Stimulated activated CD8-positive, alpha-beta memory T cell treated with anti-CD3 and anti-CD28 coated beads, Interleukin-7, amount 100 ng/mL, for 1 hour (primary cell): ENCODE results near the gene MAMDC4.
"Not testable (repeated sequence)": the region's sequence is repeated elsewhere in the genome, so short reads cannot be mapped to it uniquely, and the experiment has no call there.

Experiments
- DNase-seq, 2 donors: peaks; one replicate each; pipeline ENCODE4 v3.0.0-alpha.2; 2020; ENCODE audit warnings: low read depth in 2 of 2

Gene MAMDC4

DNA sequence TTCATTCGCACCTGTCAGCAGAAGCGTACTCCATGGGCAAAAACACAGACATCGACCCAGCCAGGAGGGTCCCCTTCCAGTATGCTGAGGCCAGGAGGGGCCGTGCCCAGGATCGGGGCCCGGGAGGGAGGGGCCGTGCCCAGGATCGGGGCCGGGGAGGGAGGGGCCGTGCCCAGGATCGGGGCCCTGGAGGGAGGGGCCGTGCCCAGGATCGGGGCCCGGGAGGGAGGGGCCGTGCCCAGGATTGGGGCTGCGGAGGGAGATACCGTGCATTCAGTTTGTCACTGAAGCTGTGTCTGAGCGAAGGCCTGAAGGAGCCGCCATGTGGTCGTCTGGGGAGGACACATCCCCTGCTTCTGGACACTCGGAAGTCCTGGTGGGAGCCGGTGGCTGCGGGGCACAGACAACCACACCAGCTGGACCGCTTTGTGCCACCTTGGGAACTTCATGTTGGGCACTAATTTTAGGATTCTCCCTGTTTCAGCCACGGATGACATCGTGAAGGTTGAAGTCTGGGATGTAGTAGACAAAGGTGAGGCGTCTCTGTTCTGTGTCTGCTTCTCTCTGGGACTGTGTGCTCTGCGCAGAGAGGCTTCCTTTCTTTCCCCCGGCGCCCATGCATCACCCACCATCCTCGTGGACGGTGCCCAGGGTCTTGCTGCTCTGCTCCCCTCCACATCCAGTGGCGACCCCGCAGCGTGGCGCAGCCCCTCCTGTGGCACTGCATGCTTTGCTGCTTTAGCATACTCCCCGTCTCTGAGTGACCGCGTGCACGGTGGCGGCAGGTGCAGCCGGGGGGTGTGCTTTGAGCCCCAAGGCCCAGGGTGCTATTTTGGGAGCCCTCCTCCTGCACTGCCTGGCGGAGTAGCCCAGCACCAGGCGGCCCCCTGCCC lies 26.6 kb upstream of the MAMDC4 start:
- DNase-seq, result no peak

GRCh38 chr9:136826188-136826541 lies 26.0 kb upstream of the MAMDC4 start:
- DNase-seq, result no peak

- DNase-seq, result no peak
Measured at GRCh38 chr9:136826703-136827582, 25.2 kb upstream of the MAMDC4 start.

GRCh38 chr9:136827794-136828473 lies 24.2 kb upstream of the MAMDC4 start:
- DNase-seq, result no peak

GRCh38 chr9:136828474-136829140 lies 23.5 kb upstream of the MAMDC4 start:
- no peak for DNase-seq

DNA sequence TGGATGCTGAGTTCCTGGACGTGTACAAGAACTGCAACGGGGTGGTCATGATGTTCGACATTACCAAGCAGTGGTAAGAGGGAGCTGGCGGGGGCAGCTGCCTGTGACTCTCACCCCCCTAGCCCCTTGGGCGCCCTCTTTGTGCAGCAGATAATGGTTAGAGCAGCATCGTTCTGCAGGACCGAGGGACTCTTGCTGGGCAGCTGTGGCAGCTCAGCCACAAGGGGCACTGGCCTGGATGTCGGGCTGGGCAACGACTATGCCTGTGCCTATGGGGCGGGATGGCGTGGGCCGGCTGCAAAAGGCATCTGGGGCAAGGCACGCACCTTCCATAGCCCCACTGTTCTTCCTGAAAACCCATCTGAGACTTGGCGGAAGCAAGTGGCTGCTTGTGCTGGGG lies 22.7 kb upstream of the MAMDC4 start:
- no peak for DNase-seq

DNA sequence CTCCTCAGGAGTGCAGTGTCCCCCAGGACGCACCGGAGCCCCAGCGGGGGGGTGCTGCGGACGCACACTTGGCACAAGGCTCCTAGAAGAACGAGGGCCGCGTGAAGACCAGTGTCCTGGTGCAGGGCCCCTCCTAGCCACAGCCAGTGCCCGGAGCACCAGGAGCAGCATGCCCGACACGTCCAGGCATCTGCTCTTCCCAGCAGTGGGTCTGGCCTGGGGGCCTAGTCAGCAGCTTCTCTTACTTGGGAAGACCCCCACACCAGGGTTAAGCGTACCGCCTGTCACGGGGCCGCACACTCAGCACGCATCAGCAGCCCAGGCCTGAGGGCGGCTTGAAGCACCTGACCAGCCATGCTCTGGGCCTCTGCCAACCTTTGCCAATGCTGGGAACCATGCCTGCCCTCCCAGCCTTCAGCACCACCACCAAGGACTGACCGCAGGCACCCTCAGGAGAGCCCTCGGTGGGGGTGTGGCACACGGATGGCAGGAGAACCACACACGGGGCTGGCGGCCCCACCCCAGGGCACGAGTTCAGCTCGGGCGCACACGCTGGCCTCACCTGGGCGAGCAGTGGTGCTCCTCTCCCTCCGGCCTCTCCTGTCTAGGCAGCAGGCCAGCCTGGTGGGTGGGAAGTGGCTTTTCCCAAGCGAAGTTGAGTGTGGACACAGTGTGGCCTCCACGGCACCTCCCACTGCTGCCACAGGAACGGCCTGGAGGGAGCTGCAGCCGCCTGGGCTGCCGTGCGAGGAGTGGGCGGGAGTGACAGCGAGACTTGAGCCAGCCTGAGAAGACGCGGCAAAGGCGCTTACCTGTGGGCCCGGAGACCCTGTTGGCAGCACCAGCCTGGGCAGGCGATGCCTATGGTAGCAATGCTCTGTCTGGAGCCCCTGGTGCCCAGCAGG lies 21.9 kb upstream of the MAMDC4 start:
- DNase-seq, result no peak

DNA sequence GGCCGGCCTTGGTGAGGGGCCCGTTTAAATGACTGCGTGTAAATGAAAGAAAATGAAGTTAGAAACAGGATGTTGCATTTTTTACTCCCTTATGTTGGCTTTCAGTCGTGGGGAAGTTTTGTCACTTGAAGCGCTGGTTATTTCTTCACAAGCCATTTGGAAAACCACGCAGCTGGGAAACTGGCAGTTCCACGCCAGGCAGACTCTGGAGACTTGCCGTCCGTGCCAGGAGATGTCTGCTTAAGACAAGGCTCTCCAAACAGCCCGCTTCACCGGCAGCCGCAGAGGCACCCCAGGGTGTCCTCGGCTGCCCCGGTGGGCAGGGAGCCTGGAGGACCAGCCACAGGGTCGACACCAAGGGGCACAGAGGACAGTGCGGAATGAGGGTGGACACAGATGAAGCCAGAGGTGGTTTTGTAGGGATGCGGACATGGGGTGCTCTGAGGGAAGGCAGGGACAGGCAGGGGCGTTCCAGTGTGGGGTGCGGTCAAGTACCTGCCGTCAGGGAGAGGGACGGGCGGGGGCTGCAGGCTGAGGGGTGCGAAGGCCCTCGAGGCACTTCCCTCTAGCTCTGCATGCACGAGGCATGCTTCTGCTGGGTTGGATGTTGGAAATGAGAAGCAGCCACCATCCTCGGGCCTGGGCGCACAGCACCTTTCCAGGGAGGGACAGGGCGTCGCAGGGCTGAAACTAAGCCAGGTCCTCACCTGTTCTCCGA lies 21.0 kb upstream of the MAMDC4 start:
- DNase-seq, result no peak

GRCh38 chr9:136831720-136832104 lies 20.4 kb upstream of the MAMDC4 start:
- DNase-seq, result no peak

DNA sequence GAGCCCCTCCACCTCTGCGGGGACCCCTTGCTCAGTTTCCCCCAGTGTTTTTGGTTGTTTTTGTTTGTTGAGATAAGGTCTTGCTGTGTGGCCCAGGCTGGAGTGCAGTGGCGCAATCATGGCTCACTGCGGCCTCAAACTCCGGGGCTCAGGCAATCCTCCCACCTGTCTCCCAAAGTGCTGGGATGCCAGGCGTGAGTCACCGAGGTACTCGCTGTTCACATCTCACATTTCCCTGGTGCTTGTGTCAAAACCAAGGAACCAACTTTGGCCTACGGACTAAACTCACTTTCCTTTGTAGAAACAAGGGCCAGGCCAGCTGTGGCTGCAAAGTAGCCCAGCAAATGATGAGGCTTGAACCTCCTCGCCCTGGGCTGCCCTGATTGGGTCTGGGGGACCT lies 19.6 kb upstream of the MAMDC4 start:
- DNase-seq, result no peak

DNA sequence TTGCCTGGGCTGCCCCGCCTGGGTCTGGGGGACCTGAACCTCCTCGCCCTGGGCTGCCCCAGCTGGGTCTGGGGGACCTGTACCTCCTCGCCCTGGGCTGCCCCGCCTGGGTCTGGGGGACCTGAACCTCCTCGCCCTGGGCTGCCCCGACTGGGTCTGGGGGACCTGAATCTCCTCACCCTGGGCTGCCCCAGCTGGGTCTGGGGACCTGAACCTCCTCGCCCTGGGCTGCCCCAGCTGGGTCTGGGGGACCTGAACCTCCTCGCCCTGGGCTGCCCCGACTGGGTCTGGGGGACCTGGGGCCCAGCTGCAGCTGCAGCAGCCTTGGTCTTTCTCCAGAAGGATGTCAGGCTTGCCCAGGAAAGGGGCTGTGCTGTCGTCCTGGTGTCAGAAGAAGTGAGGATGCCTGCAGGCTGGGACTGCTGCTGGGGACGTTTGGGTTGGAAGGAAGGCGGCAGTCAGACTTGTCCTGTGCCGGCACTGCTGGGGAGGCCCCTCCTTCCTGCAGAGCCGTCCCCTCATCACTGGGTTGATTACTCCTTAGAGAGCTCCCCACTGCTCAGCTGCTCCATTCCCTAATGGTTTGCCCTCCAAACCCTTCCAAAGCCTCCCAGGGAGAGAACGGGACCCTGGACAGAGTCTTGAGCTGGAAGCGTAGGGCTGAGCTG lies 18.6 kb upstream of the MAMDC4 start:
- DNase-seq, result not testable (repeated sequence)

GRCh38 chr9:136835162-136835931 lies 16.8 kb upstream of the MAMDC4 start:
- DNase-seq, result no peak

- no peak for DNase-seq
Measured at GRCh38 chr9:136835932-136836904, 15.9 kb upstream of the MAMDC4 start.

DNA sequence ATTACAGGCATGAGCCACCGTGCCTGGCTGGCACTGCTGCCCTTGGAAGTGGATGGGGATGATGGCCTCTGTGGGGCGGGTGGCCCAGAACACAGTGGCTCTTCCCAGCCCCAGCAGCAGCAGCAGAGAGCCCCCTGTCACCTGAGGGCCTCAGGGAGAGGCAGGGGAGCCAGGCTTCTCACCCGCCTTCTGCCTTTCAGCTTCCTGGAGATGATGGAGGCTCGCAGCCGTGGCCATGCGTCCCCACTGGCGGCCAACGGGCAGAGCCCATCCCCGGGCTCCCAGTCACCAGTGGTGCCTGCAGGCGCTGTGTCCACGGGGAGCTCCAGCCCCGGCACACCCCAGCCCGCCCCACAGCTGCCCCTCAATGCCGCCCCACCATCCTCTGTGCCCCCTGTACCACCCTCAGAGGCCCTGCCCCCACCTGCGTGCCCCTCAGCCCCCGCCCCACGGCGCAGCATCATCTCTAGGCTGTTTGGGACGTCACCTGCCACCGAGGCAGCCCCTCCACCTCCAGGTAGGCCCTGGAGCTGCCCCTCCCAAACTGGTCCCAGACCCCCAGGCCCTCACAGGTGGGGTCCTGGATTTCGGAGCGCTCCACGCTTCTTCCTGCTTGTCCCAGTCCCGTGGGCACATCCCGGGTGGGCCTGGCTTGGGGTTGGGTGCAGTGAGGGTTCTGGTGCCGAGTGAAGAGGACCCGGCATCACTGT lies 14.8 kb upstream of the MAMDC4 start:
- no peak for DNase-seq

DNA sequence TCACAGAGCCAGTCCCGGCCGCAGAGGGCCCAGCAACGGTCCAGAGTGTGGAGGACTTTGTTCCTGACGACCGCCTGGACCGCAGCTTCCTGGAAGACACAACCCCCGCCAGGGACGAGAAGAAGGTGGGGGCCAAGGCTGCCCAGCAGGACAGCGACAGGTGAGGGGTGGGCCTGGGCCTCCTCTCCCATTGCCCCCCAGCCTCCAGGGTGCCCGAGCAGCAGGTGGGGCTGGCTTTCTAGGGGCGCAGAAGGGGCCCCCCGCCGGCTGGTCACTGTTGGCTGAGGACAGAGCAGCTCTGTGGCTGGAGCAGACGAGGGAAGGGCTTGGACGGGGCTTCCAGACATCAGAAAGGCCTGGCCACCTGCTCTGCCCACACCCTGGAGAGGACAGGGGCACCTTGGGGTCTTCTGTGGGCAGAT lies 14.3 kb upstream of the MAMDC4 start:
- not testable (repeated sequence) for DNase-seq

DNA sequence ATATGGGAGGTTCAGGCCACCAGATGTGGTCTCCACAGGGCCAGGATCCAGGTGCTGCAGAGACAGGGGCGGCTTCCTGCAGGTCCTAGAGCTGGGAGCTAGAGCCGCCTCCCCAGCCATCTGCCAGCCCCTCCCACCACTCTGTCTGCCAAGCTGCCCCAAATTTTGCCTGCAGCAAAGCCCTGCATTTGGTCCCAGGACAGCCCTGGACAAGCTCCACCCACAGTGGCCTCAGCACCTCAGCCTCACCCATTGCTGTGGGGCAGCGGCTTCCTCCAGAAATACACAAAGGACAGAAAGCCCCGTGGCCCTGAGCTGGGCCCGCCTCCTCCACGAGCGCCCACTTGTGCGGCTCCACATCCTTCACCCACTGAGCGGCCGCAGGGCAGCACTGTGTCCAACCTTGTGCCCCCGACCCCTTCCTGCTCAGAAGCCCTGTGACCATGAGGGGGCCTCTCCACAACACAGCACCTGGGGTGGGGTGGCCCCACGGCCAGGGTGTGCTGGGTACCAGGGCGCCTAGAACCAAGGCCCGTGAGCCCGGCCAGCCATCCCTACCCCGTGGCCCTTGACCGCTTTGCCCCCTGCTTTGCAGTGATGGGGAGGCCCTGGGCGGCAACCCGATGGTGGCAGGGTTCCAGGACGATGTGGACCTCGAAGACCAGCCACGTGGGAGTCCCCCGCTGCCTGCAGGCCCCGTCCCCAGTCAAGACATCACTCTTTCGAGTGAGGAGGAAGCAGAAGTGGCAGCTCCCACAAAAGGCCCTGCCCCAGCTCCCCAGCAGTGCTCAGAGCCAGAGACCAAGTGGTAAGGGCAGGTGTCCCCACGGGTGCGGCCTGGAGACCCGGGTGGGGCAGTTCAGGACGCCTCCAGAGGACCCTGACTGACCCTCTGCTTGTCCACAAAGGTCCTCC lies 13.6 kb upstream of the MAMDC4 start:
- no peak for DNase-seq
